Middle frontal gyrus (tissue), 1 donor: Measurements from ENCODE around the gene OFD1.

Source experiments
- DNase-seq: peaks from one replicate; pipeline ENCODE4 v3.0.0-alpha.2; 2015; ENCODE audit warnings: low spot score; ENCODE audit errors: extremely low spot score

OFD1 gene

GRCh38 chrX:13791559-13791958, 57.0 kb downstream of the OFD1 start:
- no peak for DNase-seq

- DNase-seq = no peak
Observed at GRCh38 chrX:13793897-13794296, 59.3 kb downstream of the OFD1 start.

GRCh38 chrX:13794417-13794816, 59.9 kb downstream of the OFD1 start:
- DNase-seq = no peak

- DNase-seq = no peak
Observed at GRCh38 chrX:13797512-13797911, 63.0 kb downstream of the OFD1 start.

GRCh38 chrX:13798184-13798583, 63.6 kb downstream of the OFD1 start:
- no peak for DNase-seq

- no peak for DNase-seq
Observed at GRCh38 chrX:13803116-13803515, 68.6 kb downstream of the OFD1 start.

- no peak for DNase-seq
Observed at GRCh38 chrX:13805241-13805640, 70.7 kb downstream of the OFD1 start.

GRCh38 chrX:13808293-13808692, 73.7 kb downstream of the OFD1 start:
- no peak for DNase-seq

- no peak for DNase-seq
Observed at GRCh38 chrX:13808865-13809264, 74.3 kb downstream of the OFD1 start.

- DNase-seq = no peak
Observed at GRCh38 chrX:13815664-13816063, 81.1 kb downstream of the OFD1 start.

GRCh38 chrX:13816176-13816575, 81.6 kb downstream of the OFD1 start:
- no peak for DNase-seq

- no peak for DNase-seq
Observed at GRCh38 chrX:13816643-13817627, 82.4 kb downstream of the OFD1 start, which contains the start of gene GPM6B. Gene GPM6B, minus strand, starts transcription at chrX:13817093. Its CDS starts 189 bp downstream, at chrX:13816904.
